ENCODE results near the gene MANF.
"Not testable (repeated sequence)": the region's sequence is repeated elsewhere in the genome, so short reads cannot be mapped to it uniquely, and the experiment has no call there.

The MANF gene

GRCh38 chr3:51384726-51385473 is at the start of gene MANF:
Gene MANF (plus strand): TSS chr3:51385291. CDS start chr3:51385343, 52 bp downstream.
- DNase-seq, result peak; percentile 78

GRCh38 chr3:51336261-51336660 is 48.8 kb upstream of the MANF start:
- DNase-seq, result no peak

DNA sequence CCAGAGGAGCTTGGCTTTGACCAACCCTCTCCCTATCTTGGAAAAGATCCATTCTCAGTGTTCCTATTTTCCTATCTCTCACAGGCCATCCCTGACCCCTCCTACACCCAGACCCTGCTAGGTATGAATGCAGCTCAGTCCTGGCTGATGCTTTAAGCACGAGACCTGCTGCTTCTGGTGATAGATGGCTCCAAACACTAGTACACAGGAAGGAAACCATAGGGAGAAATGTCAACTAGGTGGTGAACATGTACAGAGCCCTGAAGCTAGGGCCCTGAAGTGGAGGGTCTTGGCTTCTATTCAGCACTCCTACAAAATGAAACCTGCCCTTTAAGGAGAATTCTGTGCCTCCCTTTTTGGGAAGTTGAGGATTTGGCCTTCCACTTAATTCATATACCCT is 47.4 kb upstream of the MANF start:
- no peak for DNase-seq

DNA sequence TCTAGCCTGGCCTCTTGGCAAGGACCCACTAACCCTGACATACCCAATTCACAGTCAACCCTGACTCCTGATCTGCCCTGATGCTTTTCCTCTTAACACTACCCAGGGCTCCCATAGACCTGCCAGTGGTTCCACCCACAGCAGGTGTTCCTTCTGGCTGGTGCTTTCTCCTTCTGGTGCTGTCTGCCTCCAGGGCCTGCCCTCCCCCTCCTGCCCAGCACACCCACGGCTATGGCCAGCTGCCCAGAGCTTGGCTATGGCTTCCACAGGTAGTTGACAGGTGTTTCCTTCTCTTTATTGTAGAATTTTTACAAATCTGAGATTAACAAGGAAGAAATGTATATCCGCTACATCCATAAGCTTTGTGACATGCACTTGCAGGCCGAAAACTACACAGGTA is 46.5 kb upstream of the MANF start:
- peak; percentile 52 for DNase-seq

DNA sequence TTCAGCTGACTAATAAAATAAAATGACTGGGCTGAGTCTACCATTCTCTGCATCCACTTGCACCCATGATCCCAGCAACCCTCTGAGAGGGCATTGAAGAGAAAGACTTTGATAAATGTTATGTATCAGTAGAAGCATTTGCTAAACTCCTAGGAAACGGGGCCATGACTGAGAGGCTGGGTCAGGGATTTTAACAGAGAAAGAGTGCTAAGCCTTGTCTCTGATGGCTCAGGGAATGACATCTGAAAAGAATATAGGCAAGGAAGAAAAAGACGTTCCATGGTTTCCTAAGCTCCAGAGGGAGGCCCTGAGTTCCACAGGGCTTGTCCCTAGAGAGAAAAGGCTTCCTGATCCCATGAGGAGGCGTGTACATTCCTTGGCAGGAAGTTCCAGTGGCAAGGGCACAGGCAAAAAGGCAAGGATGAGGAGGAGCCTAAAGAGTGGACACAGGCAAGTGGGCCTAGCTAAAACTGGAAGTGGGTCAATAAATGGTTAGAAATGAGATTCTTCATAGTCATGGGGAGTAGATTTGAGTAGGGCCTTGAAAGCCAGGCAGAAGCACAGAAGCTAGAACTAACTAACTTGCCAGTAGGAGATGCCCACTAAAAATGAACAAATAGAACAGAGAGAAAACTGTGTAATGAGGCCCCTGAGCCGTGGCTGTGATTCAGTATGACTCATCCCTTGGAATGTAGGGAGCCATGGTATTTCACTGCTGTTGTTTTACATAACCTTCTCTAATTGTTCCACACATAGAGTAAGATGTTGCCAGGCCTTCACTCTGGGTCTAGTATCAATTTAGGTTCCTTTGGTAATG is 44.9 kb upstream of the MANF start:
- no peak for DNase-seq

- DNase-seq, result no peak
These were observed 44.0 kb upstream of the MANF start for GRCh38 chr3:51340989-51341636.

DNA sequence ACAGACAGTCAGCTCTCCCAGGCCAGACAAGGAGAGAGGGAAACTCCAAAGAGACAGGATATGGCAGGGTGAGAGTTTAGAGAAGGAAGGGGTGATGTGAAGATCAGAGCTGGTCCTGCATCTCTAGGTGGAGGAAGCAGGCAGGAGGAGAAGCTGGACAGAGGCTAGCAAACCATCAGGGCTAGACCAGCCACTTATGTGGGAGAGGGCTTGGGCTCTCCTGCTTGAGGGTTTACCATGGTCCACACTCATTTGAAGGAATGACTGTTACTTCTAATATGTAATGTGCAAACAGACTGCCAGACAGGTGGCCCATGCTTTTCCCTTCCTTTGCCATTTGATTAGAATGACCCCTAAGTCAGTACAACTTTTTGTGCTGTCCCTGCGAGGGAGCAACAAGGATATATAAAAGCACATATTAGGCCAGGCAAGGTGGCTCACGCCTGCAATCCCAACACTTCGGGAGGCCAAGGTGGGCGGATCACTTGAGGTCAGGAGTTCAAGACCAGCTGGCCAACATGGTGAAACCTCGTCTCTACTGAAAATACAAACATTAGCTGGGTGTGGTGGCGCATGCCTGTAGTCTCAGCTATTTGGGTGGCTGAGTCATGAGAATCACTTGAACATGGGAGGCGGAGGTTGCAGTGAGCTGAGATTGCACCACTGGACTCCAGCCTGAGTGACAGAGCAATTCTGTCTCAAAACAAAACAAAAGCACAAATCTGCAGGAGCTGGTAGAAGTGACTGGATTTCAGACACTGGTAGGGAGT is 41.0 kb upstream of the MANF start:
- no peak for DNase-seq

- no peak for DNase-seq
These were observed 34.3 kb upstream of the MANF start for GRCh38 chr3:51350751-51351150.

GRCh38 chr3:51353131-51353530 is 32.0 kb upstream of the MANF start:
- DNase-seq, result no peak

- no peak for DNase-seq
These were observed 31.4 kb upstream of the MANF start for GRCh38 chr3:51353691-51354090.

DNA sequence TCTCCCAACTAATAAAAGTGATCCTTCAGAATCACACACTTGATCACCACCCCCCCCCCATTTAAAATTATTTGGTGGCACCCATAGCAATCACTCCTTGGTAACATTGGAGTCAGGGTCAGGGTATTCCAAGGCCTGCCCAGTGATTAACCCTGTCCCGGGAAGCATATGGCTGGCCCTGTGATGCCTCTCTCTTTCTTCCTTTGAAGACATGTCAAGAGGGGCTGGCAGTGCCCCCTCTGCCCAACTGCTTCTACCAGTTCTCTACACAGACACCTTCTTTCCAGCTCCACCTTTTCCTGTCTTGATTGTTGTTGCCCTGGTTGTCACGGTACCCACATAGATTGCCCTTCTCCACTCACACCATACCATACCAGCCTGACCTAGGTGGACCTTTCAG is 30.9 kb upstream of the MANF start:
- no peak for DNase-seq

- no peak for DNase-seq
These were observed 30.1 kb upstream of the MANF start for GRCh38 chr3:51354731-51355615.

- no peak for DNase-seq
These were observed 29.1 kb upstream of the MANF start for GRCh38 chr3:51355891-51356578.

GRCh38 chr3:51357856-51358255 is 27.2 kb upstream of the MANF start:
- DNase-seq, result no peak

DNA sequence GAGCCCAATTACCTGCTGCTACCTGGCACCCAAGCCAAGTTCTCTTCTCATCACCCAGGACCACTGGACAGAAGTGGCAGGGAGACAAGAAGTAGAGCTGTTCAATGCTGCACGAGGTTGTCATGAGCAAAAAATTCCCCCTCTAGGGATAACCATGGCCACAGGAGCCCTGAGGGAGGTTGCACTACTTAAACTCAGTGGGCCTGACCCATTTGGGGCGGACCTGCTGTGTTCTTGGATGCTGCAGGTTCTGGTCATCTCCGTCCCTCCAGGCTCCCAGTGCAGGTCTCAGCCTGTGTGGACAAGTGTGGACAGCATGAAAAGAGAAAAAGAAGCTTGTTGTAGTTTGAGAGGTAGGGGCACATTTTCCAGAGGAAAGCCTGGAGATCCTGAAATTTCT is 26.1 kb upstream of the MANF start:
- DNase-seq, result no peak

DNA sequence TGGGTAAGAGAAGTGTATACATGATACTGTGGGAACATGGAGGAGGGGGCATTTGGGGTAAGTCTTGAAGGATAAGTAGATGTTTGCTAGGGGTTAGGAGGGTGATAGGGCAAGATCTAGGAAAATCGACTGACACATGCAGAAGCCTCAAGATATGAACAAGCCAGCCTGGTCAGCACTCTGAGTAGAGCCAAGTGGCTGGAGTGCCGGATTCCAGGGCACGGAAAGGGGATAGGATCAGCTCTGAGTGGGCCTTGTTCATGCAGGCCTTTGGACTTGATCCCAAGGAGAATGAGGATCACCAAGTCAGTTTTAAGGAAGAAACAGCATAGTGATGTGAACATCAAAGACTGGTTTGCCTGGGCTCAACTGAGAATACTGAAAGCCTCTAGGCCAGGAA is 24.3 kb upstream of the MANF start:
- DNase-seq, result no peak

DNA sequence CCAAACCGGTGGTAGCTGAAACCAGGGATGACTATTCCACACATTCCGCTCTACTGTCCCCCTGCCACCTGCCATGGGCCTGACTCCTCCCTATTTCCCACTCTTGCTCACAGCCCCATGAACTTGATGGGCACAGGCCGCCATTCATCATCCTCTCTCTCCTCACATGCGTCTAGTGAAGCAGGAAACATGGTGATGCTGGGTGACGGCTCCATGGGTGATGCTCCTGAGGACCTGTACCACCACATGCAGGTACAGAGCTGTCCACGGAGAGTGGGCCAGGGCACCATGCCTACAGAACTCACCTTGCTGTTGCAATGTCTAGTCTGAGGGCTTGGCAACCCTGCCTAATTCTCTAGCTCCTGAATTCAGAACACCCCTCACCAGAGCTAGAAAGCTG is 23.3 kb upstream of the MANF start:
- no peak for DNase-seq

DNA sequence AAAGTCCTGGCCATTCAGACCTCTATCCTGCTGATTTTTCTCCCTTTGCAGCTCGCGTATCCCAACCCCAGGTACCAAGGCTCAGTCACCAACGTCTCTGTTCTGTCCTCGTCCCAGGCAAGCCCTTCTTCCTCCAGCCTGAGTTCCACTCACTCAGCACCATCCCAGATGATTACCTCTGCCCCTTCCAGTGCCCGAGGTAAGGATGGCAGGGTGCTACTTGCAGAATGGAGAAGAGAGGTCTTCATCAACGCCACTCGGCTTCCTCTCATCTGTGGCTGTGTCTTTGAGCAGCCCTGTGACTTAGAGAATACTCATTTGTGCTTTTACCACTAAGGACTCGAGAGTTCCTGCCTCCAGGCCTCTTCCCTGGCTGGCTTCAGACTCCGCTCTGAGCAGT is 22.6 kb upstream of the MANF start:
- DNase-seq, result no peak

GRCh38 chr3:51368276-51368675 is 16.8 kb upstream of the MANF start:
- DNase-seq, result not testable (repeated sequence)

DNA sequence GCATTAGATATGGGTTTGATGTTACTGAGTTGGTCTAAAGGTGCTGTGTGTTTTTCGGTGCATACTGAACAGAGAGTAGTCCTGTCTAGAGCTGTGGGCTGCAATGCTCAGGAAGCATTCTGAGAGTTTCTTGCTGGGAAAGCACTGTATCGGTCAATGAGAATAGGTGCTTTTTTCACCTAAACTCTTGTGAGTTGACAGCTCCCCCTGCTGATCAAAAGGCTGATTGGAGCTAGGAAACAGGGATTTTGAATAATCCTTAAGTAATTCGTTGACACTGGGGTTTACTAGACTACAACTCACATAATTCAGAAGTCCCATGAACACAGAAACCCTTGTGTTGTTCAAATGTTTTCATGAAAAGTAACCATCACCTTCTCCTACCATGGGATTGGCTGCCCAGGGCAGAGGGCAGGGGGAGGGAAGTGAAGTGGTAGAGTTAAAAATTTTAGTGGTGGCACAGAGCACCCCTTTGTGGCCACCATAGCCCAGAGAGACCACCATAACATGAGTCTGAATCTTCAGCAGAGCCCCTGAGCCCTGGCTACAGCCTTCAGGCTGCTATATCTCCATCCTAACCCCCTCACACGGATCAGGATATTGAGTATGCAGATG is 13.0 kb upstream of the MANF start:
- peak; percentile 36 for DNase-seq
